Panc1 (cell line): ENCODE results near the gene CLBA1. TPM values are rescaled to one million over a fixed set of nuclear protein-coding genes. Genes with fewer than 3 reads are reported as not detected.

Experiments used
- ATAC-seq: fragments of 200-7000 bp; cut with Tn5 transposase; 2 replicates; pipeline ENCODE4 v1.9.1; 2020; ENCODE audit warnings: mild to moderate bottlenecking, moderate library complexity
- BruUV-seq: library from RNA; stranded (reverse); fragments of 400-500 nt; replicated peaks from 2 replicates; lab custom pipeline; 2021; lab: Mats Ljungman, UMichigan
- CTCF ChIA-PET: fragments of 300-600 bp; sonication (Branson Sonifier 250); formaldehyde crosslinking; loops from one replicate; lab custom pipeline; 2022; ENCODE audit warnings: antibody characterized with exemption; lab: Charles Lee
- POLR2A ChIA-PET: fragments of 300-600 bp; sonication (Branson Sonifier 250); formaldehyde crosslinking; loops from one replicate; lab custom pipeline; 2022; ENCODE audit warnings: antibody characterized with exemption; lab: Charles Lee
- DNase-seq: peaks from one replicate; pipeline ENCODE4 v3.0.0-alpha.2; 2010; ENCODE audit warnings: low read depth, low spot score
- H3K27ac ChIP-seq: 2 replicates; pipeline ENCODE4 v1.5.1; 2011; ENCODE audit warnings: mild to moderate bottlenecking, low read length, inconsistent platforms
- H3K27me3 ChIP-seq: fragments of 200-500 bp; sonication (Bioruptor generic); 2 replicates; pipeline ENCODE4 v1.6.0; 2014; ENCODE audit warnings: low read length, inconsistent platforms; ENCODE audit not compliant: control insufficient read depth, insufficient read depth
- H3K36me3 ChIP-seq: fragments of 200-500 bp; sonication (Bioruptor generic); 2 replicates; pipeline ENCODE4 v1.5.1; 2014; ENCODE audit warnings: inconsistent platforms, mild to moderate bottlenecking, low read length, moderate library complexity; ENCODE audit not compliant: control insufficient read depth, insufficient read depth
- H3K4me1 ChIP-seq: 2 replicates; pipeline ENCODE4 v1.5.1; 2011; ENCODE audit warnings: inconsistent platforms, mild to moderate bottlenecking, low read length, moderate library complexity; ENCODE audit not compliant: control insufficient read depth, insufficient read depth
- H3K4me3 ChIP-seq, 2 experiments: 2 replicates each; pipeline ENCODE4 v1.5.1; 2011 to 2012; ENCODE audit warnings: low read depth in 2 of 2, low read length in 2 of 2, mild to moderate bottlenecking in 2 of 2, inconsistent platforms in 1 of 2, moderate library complexity in 1 of 2
- H3K9me3 ChIP-seq: fragments of 200-500 bp; sonication (Bioruptor generic); 2 replicates; pipeline ENCODE4 v1.5.1; 2014; ENCODE audit warnings: low read depth, mild to moderate bottlenecking, inconsistent platforms, low read length, moderate library complexity; ENCODE audit not compliant: control insufficient read depth, insufficient read depth
- POLR2AphosphoS5 ChIP-seq: IDR thresholded peaks from 2 replicates; pipeline ENCODE4 v1.6.1; 2012; ENCODE audit warnings: mild to moderate bottlenecking, low read depth, low read length, moderate library complexity
- SIN3A ChIP-seq: IDR thresholded peaks from 2 replicates; pipeline ENCODE4 v1.6.1; 2012; ENCODE audit warnings: low read depth, mild to moderate bottlenecking, low read length, moderate library complexity, borderline replicate concordance; ENCODE audit not compliant: insufficient read depth
- TCF7L2 ChIP-seq: IDR thresholded peaks from 2 replicates; pipeline ENCODE4 v1.6.1; 2011; ENCODE audit warnings: mild to moderate bottlenecking, low read depth, low read length, inconsistent platforms
- in situ Hi-C: cut with HindIII; loops from 2 replicates; pipeline ENCODE4 v1.10.0; 2016; ENCODE audit warnings: low sequenced_read_pairs, low pct_unique_long_range_greater_than_20kb
- intact Hi-C: fragments of 100-400 bp; cut with micrococcal nuclease; formaldehyde crosslinking; loops from one replicate; pipeline ENCODE4 v1.10.0; 2022; ENCODE audit not compliant: unreplicated experiment
- total RNA-seq: library from RNA; stranded (reverse); gene quantifications from one replicate; pipeline ENCODE4 v1.2.1, GENCODE V29; 2021; ENCODE audit not compliant: unreplicated experiment
- TF ChIP-seq, protein P1 (sequence below), 2 experiments: IDR thresholded peaks; 2 replicates each; pipeline ENCODE4 v1.6.1; 2011 to 2012; ENCODE audit warnings: low read depth in 2 of 2, control low read depth in 1 of 2, low read length in 1 of 2, mild to moderate bottlenecking in 1 of 2, moderate library complexity in 1 of 2; ENCODE audit not compliant: insufficient read depth in 1 of 2
- TF ChIP-seq, protein P2 (sequence below): fragments of 450-650 bp; IDR thresholded peaks from 2 replicates; pipeline ENCODE4 v1.5.1; 2017; ENCODE audit warnings: mild to moderate bottlenecking

CLBA1 gene
- total RNA-seq, 1 experiment from 2014 or later, result 13.8 TPM

DNA sequence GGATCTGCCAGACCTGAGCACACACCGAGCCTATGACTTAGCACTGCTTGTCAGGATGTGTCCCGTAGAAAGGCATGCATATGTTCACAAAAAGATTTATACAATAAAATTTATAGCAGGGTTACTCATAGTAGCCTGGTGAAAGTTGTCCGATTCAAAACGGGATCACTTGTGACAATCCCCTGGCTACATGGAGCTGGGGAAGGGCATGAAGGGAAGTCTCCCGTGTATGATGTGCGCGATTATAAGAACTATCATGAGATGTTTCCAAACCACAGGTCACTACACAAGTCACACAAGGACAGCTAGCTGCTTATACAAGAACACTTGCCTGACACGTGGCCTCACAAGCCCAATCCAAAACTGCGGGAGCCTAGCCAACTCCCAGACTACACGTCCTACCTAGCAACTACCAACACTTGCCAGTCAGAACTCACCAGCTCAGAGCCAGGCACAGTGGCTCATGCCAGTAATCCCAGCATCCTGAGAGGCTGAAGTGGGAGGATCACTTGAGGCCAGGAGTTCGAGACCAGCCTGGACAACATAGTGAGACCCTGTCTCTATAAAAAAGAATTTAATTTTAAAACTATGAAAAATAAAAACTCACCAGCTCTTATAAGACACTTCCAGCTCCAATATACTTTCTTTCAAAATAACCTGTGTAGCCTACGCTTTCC, 42.8 kb downstream of the CLBA1 start:
- in situ Hi-C loops (no loop called here), intact Hi-C loops (no loop called here)
- H3K9me3 ChIP-seq, result no peaks in the 10 kb centered on the region
- DNase-seq, result no peak
- ATAC-seq, result peak; percentile 56
- no TSS peak for BruUV-seq
- TF ChIP-seq, protein P1, sequence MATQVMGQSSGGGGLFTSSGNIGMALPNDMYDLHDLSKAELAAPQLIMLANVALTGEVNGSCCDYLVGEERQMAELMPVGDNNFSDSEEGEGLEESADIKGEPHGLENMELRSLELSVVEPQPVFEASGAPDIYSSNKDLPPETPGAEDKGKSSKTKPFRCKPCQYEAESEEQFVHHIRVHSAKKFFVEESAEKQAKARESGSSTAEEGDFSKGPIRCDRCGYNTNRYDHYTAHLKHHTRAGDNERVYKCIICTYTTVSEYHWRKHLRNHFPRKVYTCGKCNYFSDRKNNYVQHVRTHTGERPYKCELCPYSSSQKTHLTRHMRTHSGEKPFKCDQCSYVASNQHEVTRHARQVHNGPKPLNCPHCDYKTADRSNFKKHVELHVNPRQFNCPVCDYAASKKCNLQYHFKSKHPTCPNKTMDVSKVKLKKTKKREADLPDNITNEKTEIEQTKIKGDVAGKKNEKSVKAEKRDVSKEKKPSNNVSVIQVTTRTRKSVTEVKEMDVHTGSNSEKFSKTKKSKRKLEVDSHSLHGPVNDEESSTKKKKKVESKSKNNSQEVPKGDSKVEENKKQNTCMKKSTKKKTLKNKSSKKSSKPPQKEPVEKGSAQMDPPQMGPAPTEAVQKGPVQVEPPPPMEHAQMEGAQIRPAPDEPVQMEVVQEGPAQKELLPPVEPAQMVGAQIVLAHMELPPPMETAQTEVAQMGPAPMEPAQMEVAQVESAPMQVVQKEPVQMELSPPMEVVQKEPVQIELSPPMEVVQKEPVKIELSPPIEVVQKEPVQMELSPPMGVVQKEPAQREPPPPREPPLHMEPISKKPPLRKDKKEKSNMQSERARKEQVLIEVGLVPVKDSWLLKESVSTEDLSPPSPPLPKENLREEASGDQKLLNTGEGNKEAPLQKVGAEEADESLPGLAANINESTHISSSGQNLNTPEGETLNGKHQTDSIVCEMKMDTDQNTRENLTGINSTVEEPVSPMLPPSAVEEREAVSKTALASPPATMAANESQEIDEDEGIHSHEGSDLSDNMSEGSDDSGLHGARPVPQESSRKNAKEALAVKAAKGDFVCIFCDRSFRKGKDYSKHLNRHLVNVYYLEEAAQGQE (IDR thresholded peaks at IDR 0.05; ENCODE audit: insufficient read depth in 1 of 2, low read depth in 2 of 2, low read length in 1 of 2), result no peak
- TF ChIP-seq TCF7L2 (no peak), POLR2AphosphoS5 (no peak), SIN3A (no peak)
- TF ChIP-seq, protein P2, sequence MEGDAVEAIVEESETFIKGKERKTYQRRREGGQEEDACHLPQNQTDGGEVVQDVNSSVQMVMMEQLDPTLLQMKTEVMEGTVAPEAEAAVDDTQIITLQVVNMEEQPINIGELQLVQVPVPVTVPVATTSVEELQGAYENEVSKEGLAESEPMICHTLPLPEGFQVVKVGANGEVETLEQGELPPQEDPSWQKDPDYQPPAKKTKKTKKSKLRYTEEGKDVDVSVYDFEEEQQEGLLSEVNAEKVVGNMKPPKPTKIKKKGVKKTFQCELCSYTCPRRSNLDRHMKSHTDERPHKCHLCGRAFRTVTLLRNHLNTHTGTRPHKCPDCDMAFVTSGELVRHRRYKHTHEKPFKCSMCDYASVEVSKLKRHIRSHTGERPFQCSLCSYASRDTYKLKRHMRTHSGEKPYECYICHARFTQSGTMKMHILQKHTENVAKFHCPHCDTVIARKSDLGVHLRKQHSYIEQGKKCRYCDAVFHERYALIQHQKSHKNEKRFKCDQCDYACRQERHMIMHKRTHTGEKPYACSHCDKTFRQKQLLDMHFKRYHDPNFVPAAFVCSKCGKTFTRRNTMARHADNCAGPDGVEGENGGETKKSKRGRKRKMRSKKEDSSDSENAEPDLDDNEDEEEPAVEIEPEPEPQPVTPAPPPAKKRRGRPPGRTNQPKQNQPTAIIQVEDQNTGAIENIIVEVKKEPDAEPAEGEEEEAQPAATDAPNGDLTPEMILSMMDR, result no peak
- ChIA-PET CTCF (interaction anchor here (0.9 to 1.3 kb wide), 2 partner anchors 17 to 18 kb away, joined by 3 to 5 read pairs; no protein-coding TSS in a partner anchor), POLR2A (no interaction called here)
- peak overlapping the region in 1 of 2 experiments; percentile 1; a peak in 1 of 4 replicates for H3K4me3 ChIP-seq
- no peaks in the 10 kb centered on the region for H3K36me3 ChIP-seq
- H3K27me3 ChIP-seq, result no peaks in the 10 kb centered on the region
- H3K27ac ChIP-seq, result peak overlapping the region; percentile 51
- H3K4me1 ChIP-seq, result peaks cover 18% of the 10 kb centered on the region

- ATAC-seq (no peak), DNase-seq (no peak)
- ChIA-PET POLR2A (interaction anchor here (0.7 kb wide), 1 partner anchor 135 kb away, joined by 4 read pairs; no protein-coding TSS in a partner anchor), CTCF (interaction anchor here (0.9 kb wide), 1 partner anchor 17 kb away, joined by 3 read pairs; no protein-coding TSS in a partner anchor)
- no peaks in the 10 kb centered on the region for H3K36me3 ChIP-seq
- TF ChIP-seq, protein P1 (IDR thresholded peaks at IDR 0.05; ENCODE audit: insufficient read depth in 1 of 2, low read depth in 2 of 2, low read length in 1 of 2), result no peak
- TF ChIP-seq TCF7L2, result no peak
- TF ChIP-seq, protein P2, result no peak
- TF ChIP-seq POLR2AphosphoS5, result no peak
- TF ChIP-seq SIN3A, result no peak
- H3K27ac ChIP-seq, result no peak overlapping the region
- H3K4me1 ChIP-seq, result peaks cover 9% of the 10 kb centered on the region
- no peaks in the 10 kb centered on the region for H3K27me3 ChIP-seq
- intact Hi-C loops (no loop called here), in situ Hi-C loops (no loop called here)
- no TSS peak for BruUV-seq
- no peak overlapping the region for H3K4me3 ChIP-seq
- H3K9me3 ChIP-seq, result no peaks in the 10 kb centered on the region
Observed at GRCh38 chr14:105029402-105029801, 43.8 kb downstream of the CLBA1 start.
